Left cardiac atrium (tissue), 4 donors: Measurements from ENCODE around the gene WNT4. TPM values are rescaled to one million over a fixed set of nuclear protein-coding genes. Genes with fewer than 3 reads are reported as not detected.

Experiments
- ATAC-seq, 2 donors: fragments of 200-7000 bp; cut with Tn5 transposase; one replicate each; pipeline ENCODE4 v1.9.1; 2020; ENCODE audit warnings: mild to moderate bottlenecking in 2 of 2, moderate library complexity in 2 of 2
- DNase-seq: peaks from one replicate; pipeline ENCODE4 v3.0.0-alpha.2; 2020
- intact Hi-C, 2 donors: fragments of 100-400 bp; cut with DNase I; formaldehyde crosslinking; loops; one replicate each; pipeline versions ENCODE4 v1.14.1 to v1.15.1; 2022 to 2023
- long read RNA-seq: library from polyadenylated mRNA; unstranded; transcript quantifications from one replicate; pipeline ENCODE4 v2.0.0, GENCODE V29; 2021
- total RNA-seq, 2 donors: library from RNA; stranded (reverse); fragmentation: NEBNext Ultra II Directional; extraction: Animal tissue kit (Norgen Biotek cat#: 25700); gene quantifications; one replicate each; pipeline ENCODE4 v1.2.1, GENCODE V29; 2021
- donor health status: DM: no; HTN: yes; CAD: no.
- donor health status: DM: no; HTN: yes; CAD: no; lungs with severe emphysema.
- donor health status: DM: yes; HTN: yes; CAD: no.
- donor health status: Dilated cardiomyopathy.

WNT4 gene
- total RNA-seq, result under 1 TPM in 1 of 2 donors, not detected in 1; 0.18 TPM
- long read RNA-seq, result 0 reads

DNA sequence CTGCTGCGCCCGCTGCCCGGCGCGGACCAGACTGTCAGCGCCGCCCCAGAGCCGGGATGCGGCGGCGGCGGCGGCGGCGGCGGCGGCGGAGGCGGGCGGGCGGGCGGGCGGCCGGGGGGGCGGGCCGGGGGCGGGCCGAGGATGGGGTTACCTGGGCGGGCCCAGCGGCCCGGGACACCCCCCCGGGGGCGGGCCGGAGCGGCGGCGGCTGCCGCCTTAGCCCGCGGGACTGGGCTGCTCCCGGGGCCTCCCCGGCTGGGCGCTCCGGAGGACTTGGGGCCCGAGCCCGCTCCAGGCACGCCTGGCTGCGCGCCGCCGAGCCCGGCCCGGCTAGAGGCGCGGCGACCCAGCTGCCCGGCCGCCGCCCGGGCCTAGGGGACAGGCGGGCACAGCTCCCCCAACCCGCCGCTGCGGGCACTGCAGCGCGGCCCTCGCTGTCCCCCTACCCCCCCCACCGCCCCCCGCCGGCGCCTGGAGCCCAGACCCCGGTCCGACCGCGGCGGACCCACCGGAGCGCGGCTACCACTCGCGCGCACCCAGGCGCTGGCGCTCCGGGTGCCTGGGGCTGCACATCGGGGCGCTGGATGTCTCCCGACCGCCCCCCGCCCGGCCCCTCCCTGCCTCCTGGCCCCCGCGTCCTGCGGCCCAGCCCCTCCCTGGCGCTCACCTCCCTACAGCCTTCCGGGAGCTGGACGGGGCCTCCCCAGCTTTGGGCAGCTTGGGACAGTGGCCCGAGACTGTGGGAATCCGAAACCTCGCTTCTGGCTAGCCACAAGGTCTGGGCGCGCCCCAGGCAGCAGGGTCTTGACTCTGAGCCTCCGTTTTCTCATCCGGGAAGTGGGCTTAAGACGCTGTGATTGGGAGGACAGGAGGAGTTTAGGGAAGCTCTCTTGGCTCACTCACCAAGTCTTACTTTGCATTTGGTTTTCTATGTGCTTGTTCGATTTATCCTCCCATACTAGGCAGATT is at the start of gene WNT4:
Gene WNT4, minus strand, starts transcription at position 33 of the 969 bp plus-strand sequence. CDS start 175 bp downstream, outside the sequence.
- ATAC-seq (peak; percentile 79 to 85), DNase-seq (no peak)
- intact Hi-C loops, result no loop called here

DNA sequence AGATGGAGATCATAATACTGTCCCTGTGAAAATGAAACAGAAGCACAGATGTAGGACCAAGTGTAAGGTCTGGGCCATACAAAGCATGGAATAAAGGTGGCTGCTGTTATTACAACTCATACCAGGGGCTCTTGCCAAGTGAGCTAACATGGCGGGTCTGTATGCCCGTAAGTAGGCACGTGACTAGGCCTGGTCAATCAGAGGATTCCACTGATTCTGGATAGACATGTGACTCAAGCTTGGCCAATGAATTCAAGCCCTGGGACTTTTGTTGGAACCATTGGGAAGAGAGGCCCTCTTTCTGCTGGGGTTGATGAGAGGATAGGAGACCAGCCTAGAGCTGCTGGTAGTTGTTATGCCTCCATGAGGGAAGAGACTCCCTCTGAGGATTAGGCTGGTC is 47.8 kb upstream of the WNT4 start:
- intact Hi-C loops, result no loop called here
- DNase-seq (no peak), ATAC-seq (no peak)

DNA sequence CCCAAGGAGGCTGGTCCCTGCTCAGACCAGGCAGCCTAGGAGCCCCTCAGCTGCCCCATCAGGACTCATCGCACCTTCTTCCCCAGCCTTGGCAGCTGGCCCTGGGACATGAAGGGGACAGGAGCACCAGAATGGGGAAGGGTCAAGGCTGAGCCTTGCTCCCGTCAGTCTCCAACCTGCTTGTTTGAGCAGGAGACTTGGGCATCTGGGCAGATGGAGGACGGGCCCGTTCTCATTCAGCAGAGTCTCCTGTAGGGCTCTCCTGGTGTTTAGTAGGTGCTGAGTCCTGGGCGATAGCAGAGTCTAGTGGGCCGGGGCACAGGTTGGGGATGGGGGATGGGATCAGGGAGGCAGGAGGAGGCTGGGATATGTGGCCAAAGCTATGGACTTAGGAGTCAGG is 47.4 kb upstream of the WNT4 start:
- no peak for ATAC-seq
- DNase-seq, result no peak
- intact Hi-C loops, result no loop called here

DNA sequence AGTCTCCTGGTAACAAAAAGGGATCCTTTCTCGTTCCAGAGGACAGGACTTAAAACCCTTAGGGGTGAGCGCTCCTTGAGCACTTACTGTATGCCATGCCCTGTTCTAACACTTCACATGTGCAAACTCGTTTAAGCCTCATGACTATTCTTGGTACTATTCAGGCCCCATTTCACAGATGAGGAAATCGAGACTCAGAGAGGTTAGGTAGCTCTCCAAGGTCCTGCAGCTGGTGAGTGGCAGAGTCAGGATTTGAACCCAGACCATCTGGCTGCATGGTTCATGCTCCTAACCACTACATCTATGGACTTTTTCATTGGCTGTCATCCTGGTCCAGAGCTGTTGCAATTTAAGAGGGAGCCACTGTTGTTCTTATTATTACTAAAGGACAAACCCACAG is 46.7 kb upstream of the WNT4 start:
- ATAC-seq, result no peak
- DNase-seq, result no peak
- intact Hi-C loops, result no loop called here

DNA sequence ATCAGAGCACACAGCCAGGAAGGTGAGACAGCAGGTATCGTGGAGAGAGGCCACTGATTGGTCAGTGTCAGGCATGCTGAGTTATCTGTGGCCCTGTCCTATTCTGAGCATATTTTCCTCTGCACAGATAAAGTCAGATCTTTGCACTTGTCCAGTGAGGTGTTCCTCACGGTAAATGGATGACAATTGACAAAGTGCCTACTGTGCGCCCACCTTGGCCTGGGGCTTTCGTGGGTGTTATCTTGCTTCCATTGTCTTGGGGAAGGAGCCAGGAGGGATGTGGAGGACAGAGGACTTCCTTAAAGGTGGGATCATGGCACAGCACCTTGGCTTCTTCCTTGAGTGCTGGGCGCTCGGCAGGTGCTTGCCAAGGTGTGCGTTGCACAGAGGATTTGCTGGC is 46.0 kb upstream of the WNT4 start:
- intact Hi-C loops, result no loop called here
- ATAC-seq (no peak), DNase-seq (no peak)

DNA sequence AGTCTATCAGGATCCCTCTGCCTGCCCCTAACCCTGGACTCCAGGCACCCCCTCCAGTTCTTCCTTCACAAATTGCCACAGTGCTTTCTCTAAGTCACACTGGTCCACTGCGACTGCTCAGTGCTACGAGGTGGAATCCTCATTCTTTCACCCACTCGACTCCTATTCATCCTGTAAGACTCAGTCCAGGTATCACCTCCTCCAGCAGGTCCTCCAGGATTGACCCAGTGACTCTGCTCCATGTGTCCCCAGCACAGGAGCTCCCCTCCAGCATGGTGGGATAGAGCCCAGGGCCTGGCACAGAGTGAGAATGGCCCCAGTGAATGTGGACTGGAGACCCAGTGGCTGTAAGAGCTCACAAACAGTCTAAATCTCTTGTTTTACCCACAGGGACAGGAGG is 45.5 kb upstream of the WNT4 start:
- intact Hi-C loops, result no loop called here
- DNase-seq (no peak), ATAC-seq (no peak)

DNA sequence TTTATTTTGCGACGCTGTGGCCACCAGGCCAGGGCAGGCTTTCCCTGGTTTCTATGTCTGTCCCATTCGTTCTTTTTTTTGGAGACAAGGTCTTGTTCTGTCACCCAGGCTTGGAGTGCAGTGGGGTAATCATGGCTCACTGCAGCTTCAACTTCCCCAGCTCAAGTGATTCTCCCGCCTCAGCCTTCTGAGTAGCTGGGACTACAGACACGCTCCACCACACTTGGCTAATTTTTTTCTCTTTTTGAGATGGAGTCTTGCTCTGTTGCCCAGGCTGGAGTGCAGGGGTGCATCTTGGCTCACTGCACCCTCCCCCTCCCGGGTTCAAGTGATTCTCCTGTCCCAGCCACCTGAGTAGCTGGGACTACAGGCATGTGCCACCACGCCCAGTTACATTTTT is 43.4 kb upstream of the WNT4 start:
- DNase-seq, result no peak
- ATAC-seq, result no peak
- intact Hi-C loops, result no loop called here

DNA sequence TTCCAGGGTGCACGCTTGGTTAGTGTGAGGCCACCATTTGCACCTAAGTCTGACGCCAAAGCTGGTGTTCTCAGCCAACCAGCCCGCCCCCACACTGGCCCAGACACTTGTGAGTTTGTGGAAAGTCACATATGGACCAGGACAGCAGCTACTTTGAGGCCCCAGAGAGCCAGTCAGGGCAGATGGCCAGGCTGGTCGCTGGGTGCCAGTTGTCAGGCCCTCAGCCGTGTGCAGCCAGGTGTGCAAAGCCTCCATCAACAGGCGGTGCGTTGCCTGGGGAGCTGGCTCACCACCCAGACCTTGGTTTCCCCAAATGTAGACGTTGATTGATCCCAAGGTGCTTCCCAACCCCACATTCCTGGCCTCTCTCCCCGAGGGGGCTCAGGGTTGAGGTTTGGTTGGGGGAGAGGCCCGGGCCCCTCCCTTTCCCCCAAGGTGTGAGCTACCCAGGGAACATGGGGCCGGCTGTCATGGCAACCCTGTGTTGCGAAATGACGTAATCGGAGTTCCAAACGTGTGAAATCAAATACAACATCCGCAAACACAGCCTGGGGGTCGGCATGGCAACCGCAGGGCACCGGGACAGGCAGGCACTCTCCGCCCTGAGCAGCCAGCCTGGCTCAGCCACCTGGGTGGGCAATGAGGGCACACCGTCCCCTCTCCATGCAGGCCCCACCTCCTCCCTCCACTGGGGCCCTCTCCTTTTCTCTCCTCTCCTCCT is 42.2 kb upstream of the WNT4 start:
- peak in 1 of 2 donors; percentile 45 for ATAC-seq
- intact Hi-C loops, result no loop called here
- DNase-seq, result no peak

DNA sequence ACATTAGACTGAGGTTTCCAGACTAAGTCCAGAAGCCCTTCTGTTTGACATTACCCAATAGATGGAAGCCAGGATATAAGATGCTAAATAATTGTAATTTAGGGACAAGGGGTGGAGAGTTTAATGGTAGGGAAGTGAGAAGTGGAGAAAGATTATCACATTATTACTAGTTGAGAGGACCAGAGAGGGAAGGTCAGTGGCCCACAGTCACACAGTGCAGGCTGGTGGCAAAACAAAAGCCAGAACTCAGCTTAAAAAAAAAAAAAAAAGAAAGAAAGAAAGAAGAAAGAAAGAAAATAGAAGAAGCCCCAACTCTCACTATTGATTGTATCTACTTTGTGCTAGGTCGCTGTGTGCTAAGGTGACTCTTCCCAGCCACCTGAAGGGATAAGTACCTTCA is 41.6 kb upstream of the WNT4 start:
- ATAC-seq (no peak), DNase-seq (no peak)
- intact Hi-C loops, result no loop called here

DNA sequence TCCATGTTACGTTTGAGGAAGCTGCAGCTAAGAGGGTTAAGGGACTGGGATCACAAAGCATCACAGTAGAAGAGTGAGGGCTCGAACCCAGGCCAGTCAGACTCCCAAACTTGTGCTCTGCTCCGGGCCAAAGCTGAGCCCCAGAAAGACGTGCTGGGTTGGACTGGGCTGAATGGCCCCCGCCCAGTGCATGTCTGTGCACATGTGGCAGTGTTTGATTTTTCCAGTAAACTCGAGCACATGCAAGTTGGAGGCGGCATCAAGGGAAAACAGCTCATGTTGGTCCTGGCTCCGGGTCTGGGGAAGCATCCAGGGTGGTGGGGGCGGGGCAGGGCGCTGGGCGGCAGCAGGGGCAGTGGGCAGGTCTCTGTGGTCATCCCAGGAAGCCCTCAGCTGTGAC is 39.8 kb upstream of the WNT4 start:
- no peak for ATAC-seq
- DNase-seq, result no peak
- intact Hi-C loops, result no loop called here

DNA sequence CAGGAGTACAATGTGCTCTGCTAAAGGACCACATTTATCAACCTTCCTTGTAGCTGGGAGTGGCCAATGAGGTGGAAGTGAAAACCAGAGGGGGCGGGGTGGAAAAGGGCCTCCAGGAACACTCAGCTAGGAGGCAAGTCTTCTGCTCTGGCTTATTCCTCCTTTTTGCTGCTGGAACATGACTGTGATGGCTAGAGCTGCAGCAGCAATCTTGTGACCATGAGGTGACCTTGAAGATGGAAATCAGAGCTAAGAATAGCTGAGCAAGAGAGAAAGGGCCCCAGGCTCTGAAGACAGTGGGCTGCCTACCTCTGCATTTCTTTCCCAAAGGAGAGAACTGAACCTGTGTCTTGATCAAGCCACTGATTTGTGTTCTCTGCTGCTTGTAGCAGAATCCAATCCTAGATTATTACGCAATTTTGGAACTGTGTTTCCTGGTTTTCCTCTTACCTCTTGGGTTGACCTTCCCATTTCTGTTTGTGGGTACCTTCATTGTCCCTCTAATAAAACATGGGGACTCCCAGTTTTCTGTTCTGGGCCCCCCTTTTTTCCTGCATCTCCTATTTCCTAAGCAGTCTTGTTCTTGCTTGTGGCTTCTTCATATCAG is 36.4 kb upstream of the WNT4 start:
- intact Hi-C loops, result no loop called here
- DNase-seq (no peak), ATAC-seq (no peak)

DNA sequence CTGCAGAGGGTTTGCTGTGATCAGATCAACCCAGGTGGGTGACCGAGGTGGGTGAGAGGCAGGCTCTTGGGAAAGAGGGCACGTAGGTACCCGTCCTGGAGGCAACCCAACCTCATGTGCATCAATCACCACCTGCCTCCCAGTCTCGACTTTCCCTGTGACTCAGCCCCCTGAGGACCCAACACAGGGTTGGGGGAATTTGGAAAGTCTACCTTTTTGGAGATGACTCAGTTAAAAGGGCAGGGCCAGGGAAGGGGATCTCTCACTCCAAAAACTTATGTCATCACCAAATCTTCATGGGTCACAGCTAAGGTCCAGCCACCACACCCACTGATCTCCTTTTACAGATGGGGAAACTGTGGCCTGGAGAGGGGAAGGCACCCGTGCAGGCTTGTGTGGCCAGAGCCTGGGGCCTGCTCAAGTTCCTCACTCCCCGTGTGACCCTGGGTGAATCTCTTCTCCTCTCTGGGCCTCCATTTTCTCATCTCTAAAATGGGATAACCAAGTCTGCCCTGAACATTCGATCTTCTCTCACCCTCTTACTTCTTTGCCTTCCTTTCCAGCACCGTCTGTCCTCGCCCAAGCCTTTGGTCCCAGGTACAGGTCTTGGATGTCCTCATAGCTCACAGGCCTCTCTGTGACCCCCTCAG is 34.6 kb upstream of the WNT4 start:
- intact Hi-C loops, result no loop called here

DNA sequence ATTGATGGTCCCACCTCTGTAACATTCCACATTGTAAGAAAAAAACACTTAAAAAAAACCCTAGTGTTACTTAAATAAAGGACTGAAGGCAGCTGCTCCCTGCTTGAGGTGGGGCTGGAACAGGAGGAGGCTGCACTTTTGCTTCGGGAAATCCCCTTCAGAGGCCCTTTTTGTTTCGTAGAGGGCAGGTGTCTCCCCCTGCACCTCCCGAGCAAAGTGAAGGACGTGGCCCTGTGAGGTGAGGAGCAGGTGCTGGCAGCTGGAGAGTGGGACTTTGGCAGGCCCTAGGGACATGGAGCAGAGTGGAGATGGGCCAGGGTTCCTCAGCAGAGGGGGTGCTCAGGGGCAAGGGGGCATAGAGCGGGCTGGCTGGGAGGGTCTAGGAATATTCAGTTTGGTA is 33.4 kb upstream of the WNT4 start:
- ATAC-seq (no peak), DNase-seq (no peak)
- intact Hi-C loops, result no loop called here

More for the DNA sequence above, 34.6 kb upstream of the WNT4 start:
- DNase-seq (no peak), ATAC-seq (no peak)

DNA sequence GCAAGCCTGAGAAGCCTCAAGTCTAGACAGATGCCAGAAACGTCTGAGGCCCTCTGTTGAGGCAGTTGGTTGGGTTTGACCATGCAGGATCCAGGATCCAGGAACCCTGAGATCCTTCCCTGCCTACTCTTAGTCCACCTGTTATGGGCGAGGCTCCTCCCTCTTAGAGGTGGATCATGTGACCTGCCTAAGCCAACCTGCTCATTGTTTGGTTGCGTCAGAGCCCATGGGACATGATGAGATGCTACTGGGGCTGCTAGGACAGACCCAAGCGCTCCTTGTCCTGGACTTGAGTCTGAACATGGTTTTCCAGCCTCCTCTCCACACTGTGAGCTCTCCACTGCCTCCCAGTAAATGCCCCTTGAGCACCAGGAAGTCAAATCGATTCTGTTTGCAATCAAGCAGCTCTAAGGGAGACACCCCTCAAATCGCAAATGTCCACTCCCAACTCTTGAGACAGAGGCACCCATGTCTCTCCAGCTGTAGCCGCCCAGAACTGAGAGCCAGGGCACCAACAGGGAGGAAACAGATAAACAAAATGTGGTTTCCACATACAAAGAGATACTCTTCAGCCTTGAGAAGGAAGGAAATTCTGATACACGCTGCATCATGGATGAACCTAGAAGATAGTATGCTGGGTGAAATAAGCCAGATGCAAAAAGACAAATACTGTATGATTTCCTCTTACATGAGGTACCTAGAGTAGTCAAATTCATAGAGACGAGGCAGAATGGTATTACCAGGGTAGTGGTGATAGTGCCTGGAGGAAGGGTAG is 31.7 kb upstream of the WNT4 start:
- intact Hi-C loops, result no loop called here
- DNase-seq (no peak), ATAC-seq (no peak)

DNA sequence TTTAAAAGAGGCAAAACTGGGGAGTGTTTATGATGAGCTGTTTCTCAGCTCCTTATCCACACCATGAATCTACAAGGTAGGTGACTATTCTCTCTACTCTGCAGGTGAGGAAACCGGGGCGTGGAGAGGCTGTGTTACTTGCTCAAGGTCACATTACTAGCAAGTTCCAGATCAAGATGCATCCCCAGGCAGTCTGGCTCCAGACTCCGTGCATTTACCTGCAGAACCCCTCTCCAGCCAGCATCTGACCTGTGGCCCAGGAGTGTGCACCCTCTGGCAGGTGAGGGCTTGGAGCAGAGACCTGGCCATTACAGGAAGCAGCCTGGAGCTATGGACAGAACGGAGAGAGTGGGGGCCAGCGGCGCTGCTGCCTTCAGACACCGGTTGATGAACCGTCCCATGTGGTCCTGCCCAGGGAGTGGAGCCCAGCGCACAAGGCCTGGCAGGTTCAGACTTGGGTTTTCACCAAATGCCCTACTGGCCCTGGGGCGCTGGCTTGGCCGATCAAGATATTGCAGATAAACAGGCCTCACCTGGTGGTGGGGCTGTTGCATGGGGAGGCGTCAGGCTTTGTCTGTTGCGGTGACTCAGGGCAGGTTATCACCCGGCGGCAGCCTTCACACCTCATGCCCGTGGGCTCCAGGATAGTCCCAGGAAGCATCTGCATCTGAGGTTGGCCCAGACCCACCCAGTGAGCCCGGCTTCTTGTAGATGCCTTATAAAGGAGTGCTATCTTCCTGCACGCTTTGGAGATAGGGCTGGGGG is 29.2 kb upstream of the WNT4 start:
- intact Hi-C loops, result no loop called here
- DNase-seq (no peak), ATAC-seq (no peak)

DNA sequence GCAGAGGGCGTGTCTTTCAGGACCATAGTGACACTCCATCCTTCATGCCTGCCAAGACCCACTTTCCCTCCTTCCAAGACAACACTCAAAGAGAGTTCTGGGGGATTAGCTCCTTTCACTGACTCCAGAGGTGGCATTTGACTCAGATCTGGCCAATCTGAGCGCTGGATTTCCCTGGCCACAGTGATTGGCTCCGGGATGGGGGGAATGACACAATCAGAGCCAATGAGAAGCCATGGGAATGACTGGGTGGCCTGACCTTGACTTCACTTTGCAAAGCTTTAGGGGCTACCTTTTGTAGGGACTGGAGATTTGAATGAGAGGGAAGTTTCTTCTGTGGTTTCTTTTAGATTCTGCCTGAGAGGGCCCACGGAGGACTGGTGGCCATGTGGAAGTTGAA is 26.9 kb upstream of the WNT4 start:
- DNase-seq, result no peak

DNA sequence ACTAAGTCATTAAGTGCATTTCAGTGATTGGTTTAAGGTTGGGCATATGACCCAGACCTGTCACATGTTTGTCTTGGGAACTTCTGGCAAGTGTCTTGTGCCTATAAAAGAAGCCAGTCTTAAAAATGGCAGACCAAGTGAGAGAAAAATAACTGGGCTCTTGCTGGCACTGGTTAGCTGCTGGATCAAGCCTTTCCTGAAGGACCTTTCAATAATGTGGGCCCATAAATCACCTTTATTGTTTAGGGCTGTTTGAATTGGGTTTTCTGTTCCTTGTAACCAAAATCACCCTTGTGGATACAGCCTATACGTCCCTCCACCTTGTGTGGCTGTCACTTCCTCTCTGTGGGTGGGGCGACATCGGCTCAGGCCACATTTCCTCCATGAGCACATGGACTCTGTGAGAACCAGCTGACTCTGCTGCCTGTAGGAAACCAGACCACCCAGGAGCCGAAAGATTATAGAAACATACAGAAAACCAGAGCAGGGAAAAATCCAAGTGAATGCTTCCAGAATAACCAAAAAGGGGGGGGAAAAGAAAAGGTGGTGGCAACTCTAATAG is 25.6 kb upstream of the WNT4 start:
- DNase-seq, result no peak
- no peak for ATAC-seq

More for the DNA sequence above, 26.9 kb upstream of the WNT4 start:
- ATAC-seq, result no peak
- intact Hi-C loops, result no loop called here

DNA sequence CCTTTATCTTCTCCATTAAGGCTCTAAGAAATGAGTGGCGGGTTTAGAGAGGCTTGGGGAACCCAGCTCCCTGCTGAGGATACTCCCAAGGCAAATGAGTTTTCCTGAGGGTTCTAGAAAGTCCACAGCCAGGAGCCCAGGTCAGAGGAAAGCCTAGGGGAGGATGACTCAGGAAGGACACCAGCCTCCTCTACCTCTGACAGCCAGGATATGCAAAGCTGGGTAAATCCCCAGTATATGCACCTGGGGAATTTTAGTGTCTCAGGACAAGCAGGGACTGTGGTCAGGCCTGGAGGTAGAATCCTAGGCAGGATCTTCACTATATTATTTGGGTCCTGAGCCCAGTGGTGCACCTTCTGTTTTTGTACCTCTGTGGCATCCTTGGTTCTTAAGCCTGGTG is 23.5 kb upstream of the WNT4 start:
- intact Hi-C loops, result no loop called here
- ATAC-seq, result no peak
- no peak for DNase-seq

More for the DNA sequence above, 25.6 kb upstream of the WNT4 start:
- intact Hi-C loops, result no loop called here
